Neural crest cell (in vitro differentiated cells): ENCODE data around the gene MAP3K21. TPM values are rescaled to one million over a fixed set of nuclear protein-coding genes. Genes with fewer than 3 reads are reported as not detected.

Experiments used
- DNase-seq: peaks from one replicate; pipeline ENCODE4 v3.0.0; 2021; ENCODE audit warnings: low read depth, mixed read lengths, low spot score
- H3K27ac Mint-ChIP-seq: one replicate; pipeline ENCODE4 v1.8.0; 2021; ENCODE audit warnings: mild to moderate bottlenecking, mixed read lengths; ENCODE audit not compliant: unreplicated experiment
- H3K27me3 Mint-ChIP-seq: 2 replicates; pipeline ENCODE4 v1.8.0; 2021; ENCODE audit warnings: low read depth, mild to moderate bottlenecking, mixed read lengths
- H3K36me3 Mint-ChIP-seq: 2 replicates; pipeline ENCODE4 v1.8.0; 2021; ENCODE audit warnings: low read depth, mild to moderate bottlenecking, mixed read lengths
- H3K4me1 Mint-ChIP-seq: 2 replicates; pipeline ENCODE4 v1.8.0; 2021; ENCODE audit warnings: mixed read lengths
- H3K4me3 Mint-ChIP-seq: one replicate; pipeline ENCODE4 v1.8.0; 2021; ENCODE audit warnings: mild to moderate bottlenecking, mixed read lengths
- H3K9me3 Mint-ChIP-seq: 2 replicates; pipeline ENCODE4 v1.8.0; 2021; ENCODE audit warnings: mixed read lengths
- total RNA-seq: library from RNA; stranded (reverse); gene quantifications from 2 replicates; pipeline ENCODE4 v1.2.1, GENCODE V29; 2021
- TF ChIP-seq, protein P1 (sequence below): fragments of 200-600 bp; sonication (generic); conservative IDR thresholded peaks from 2 replicates; pipeline ENCODE4 v1.5.0; 2021; ENCODE audit warnings: antibody characterized with exemption, mild to moderate bottlenecking

Gene MAP3K21
- total RNA-seq, 1 donor from 2014 or later = 0.51 TPM

DNA sequence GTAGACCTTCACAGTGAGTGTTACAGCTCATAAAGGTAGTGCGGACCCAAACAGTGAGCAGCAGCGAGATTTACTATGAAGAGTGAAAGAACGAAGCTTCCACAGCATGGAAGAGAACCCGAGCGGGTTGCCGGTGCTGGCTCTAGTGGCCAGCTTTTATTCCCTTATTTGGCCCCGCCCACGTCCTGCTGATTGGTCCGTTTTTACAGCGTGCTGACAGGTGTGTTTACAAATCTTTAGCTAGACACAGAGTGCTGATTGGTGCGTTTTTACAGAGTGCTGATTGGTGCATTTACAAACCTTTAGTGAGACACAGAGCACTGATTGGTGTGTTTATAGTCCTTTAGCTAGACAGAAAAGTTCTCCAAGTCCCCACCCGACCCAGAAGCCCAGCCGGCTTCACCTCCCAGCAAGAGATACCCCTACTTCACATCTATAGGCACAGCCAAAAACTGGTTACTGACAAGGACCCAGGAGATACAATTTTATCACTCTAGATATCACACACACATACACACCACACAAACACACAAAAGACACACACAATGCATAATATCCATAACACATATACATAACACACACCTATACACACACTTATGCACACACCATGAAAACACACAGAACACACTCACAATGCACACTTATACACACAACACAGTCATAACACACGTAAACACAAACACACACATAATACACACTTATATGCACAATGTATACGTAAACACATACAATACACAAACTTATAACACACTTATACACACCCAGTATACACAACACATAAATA is 68.5 kb downstream of the MAP3K21 start:
- H3K36me3 Mint-ChIP-seq = no peaks in the 10 kb centered on the region
- DNase-seq = no peak
- H3K27ac Mint-ChIP-seq = no peak overlapping the region
- no peaks in the 10 kb centered on the region for H3K4me1 Mint-ChIP-seq
- H3K9me3 Mint-ChIP-seq = no peaks in the 10 kb centered on the region
- TF ChIP-seq, protein P1, sequence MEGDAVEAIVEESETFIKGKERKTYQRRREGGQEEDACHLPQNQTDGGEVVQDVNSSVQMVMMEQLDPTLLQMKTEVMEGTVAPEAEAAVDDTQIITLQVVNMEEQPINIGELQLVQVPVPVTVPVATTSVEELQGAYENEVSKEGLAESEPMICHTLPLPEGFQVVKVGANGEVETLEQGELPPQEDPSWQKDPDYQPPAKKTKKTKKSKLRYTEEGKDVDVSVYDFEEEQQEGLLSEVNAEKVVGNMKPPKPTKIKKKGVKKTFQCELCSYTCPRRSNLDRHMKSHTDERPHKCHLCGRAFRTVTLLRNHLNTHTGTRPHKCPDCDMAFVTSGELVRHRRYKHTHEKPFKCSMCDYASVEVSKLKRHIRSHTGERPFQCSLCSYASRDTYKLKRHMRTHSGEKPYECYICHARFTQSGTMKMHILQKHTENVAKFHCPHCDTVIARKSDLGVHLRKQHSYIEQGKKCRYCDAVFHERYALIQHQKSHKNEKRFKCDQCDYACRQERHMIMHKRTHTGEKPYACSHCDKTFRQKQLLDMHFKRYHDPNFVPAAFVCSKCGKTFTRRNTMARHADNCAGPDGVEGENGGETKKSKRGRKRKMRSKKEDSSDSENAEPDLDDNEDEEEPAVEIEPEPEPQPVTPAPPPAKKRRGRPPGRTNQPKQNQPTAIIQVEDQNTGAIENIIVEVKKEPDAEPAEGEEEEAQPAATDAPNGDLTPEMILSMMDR = no peak
- H3K4me3 Mint-ChIP-seq = no peak overlapping the region
- peaks cover 8% of the 10 kb centered on the region for H3K27me3 Mint-ChIP-seq

GRCh38 chr1:233406339-233406960 is 78.9 kb downstream of the MAP3K21 start:
- Mint-ChIP-seq H3K36me3 (peaks cover 7% of the 10 kb centered on the region), H3K27me3 (peaks cover 2% of the 10 kb centered on the region), H3K9me3 (peaks cover 14% of the 10 kb centered on the region), H3K4me3 (no peak overlapping the region), H3K27ac (no peak overlapping the region), H3K4me1 (no peaks in the 10 kb centered on the region)
- no peak for DNase-seq
- TF ChIP-seq, protein P1 = no peak

- H3K9me3 Mint-ChIP-seq = peaks cover 14% of the 10 kb centered on the region
- no peaks in the 10 kb centered on the region for H3K4me1 Mint-ChIP-seq
- no peak for DNase-seq
- H3K27me3 Mint-ChIP-seq = peaks cover 2% of the 10 kb centered on the region
- H3K27ac Mint-ChIP-seq = no peak overlapping the region
- H3K36me3 Mint-ChIP-seq = peaks cover 7% of the 10 kb centered on the region
- TF ChIP-seq, protein P1 = no peak
- H3K4me3 Mint-ChIP-seq = no peak overlapping the region
Observed at GRCh38 chr1:233406994-233407631, 79.6 kb downstream of the MAP3K21 start.

DNA sequence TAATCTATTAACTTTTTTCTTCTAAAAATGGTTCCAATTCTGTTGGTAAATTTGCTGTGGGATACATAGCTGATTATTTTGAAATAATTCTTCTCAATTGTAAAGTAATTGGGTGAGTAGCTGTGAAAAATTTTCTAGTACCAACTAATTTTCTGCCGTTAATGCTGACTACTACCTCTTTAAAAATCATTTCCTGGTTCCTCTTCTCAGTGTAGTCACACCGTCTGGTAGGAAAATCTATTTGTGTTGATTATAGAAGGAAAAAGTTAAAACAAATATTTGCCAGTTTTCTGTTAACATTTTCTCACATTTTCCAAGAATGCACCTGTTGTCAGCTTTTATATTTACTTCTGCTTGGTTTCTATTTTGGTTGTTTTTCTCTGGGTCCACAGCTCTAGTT is 82.0 kb downstream of the MAP3K21 start:
- H3K4me1 Mint-ChIP-seq = no peaks in the 10 kb centered on the region
- H3K36me3 Mint-ChIP-seq = peaks cover 7% of the 10 kb centered on the region
- no peak overlapping the region for H3K27ac Mint-ChIP-seq

DNA sequence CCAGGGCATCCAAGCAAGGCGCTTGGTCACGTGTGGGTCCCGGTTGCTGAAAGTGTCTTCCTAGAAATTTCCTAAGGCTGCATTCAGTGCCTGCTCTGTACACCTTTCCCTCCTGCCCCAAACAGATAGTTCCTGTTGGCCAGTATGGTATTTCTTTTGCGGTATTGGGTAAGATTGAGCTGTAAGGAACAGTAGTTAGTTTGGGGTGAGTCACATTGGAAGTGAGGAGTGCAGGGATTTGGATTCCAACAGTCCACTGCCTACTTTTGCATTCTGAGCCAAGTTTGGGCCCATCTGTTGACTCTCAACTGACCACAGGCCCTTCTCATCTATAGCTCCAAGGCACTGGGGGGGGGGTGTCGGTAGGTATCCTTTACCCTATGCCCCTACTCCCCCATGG is 83.4 kb downstream of the MAP3K21 start:
- Mint-ChIP-seq H3K36me3 (peaks cover 7% of the 10 kb centered on the region), H3K4me3 (no peak overlapping the region), H3K27ac (no peak overlapping the region), H3K9me3 (peaks cover 11% of the 10 kb centered on the region), H3K4me1 (no peaks in the 10 kb centered on the region), H3K27me3 (peaks cover 2% of the 10 kb centered on the region)
- TF ChIP-seq, protein P1 = no peak
- no peak for DNase-seq

More for the DNA sequence above, 82.0 kb downstream of the MAP3K21 start:
- peaks cover 2% of the 10 kb centered on the region for H3K27me3 Mint-ChIP-seq
- DNase-seq = no peak
- no peak overlapping the region for H3K4me3 Mint-ChIP-seq
- H3K9me3 Mint-ChIP-seq = peaks cover 11% of the 10 kb centered on the region
- TF ChIP-seq, protein P1 = no peak
